IPS-NIHi7 (cell line): ENCODE data around the gene TBC1D22A.

Experiments
- DNase-seq: peaks from one replicate; pipeline ENCODE4 v3.0.0; 2012; ENCODE audit warnings: mixed read lengths; ENCODE audit errors: extremely low spot score

The TBC1D22A gene

DNA sequence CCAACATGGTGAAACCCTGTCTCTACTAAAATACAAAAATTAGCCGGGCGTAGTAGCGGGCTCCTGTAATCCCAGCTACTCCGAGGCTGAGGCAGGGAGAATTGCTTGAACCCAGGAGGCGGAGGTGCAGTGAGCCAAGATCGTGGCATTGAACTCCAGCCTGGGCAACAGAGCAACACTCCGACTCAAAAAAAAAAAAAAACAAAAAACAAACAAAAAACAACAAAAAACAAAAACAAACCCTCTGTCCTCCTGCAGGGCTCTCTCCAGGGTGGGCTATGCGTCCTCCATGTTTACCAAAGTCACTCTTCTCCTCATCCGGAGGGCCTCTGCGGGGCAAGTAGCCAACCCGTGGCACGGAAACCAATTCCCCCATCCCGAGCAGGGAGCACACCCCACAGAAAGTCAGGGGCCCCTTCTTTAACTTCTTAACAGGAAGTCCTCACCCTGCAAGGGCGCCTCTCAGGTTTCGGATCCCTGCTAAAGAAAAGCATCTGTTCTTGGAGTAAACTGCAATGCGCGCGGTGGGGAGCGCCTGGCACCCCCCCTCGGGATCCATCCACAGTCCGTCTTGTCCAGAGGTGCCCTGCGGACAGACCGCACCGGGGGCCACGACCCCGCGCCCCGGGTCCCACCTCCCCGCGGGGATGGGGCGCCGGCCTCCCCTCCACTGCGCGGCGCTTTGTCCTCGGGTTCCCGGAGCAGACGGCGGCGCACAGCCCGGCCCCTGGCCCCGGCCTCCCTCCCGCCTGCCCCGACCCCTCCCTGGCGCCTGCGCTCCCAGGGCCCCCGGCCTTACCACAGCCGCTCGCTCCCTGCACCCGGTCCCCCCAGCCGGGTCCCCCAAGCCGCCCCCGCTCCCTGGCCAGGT is 25.1 kb upstream of the TBC1D22A start:
- DNase-seq: peak; percentile 71

- peak; percentile 79 for DNase-seq
Observed at GRCh38 chr22:46737976-46738646, 24.3 kb upstream of the TBC1D22A start, which contains the start of gene CERK. Gene CERK (minus strand): TSS chr22:46738252. CDS start chr22:46738148, 104 bp downstream.

DNA sequence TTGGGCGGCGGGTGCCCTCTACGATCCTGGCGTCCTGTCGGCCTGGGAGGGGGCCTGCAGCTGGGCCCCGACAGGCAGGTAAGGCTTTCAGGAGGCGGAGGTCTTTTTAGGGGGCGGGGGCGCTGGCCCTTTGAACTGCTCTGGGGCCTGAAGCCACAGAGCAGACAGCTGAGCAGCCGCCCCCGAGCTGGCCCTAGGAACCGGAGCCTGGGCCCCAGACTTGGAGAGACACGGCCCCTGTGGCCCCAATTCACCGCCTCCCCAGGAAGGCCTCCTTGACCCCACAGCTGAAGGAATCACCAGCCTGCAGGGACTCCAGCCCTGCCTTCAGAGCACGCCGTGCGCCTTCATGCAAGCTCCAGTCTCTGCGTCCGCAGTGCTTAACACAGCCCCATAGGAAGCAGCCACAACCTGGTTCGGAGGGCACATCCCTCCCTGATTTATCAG is 23.8 kb upstream of the TBC1D22A start:
- peak; percentile 41 for DNase-seq

- peak; percentile 47 for DNase-seq
Observed at GRCh38 chr22:46739094-46739870, 23.2 kb upstream of the TBC1D22A start.

DNA sequence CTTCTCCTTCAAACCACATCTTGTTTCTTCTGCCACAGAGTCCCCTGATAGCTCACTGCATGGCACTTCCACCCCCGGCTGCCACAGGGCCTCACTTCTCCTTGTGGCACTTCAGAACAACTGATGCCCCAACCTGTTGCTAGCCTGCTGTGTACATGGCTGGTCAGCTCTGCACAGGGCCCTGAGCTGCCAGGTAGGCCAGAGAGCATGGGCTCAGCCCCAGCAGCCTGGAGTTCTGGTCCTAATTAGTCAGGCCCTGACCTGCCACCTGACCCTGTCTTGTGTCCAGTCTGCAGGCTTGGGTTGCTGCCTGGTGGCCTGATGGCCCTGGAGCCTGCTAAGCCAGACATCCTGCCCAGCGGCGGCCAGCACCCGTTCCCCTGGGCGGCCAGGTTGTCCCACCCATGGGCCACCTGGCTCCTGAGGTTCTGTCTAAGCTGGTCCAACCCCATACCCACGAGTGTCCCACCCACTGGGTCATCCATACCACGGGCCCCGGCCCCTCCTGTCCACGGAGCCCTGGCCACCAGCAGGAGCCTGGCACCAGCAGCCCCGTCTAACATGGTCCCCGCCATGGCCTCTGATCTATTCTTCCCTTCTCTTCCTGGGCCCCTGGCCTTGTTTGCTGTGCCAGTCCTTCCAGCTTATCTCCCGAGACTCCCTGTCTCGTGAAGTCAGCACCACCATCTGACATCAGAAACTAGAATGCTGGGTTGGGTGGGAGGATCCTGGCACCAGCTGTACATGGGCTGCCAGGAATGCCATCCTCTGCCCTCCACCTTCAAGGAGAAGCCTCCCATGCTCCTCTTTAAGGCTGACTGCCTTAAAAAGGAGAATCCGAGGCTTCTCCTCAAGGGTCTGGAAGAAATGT is 21.3 kb upstream of the TBC1D22A start:
- no peak for DNase-seq

DNA sequence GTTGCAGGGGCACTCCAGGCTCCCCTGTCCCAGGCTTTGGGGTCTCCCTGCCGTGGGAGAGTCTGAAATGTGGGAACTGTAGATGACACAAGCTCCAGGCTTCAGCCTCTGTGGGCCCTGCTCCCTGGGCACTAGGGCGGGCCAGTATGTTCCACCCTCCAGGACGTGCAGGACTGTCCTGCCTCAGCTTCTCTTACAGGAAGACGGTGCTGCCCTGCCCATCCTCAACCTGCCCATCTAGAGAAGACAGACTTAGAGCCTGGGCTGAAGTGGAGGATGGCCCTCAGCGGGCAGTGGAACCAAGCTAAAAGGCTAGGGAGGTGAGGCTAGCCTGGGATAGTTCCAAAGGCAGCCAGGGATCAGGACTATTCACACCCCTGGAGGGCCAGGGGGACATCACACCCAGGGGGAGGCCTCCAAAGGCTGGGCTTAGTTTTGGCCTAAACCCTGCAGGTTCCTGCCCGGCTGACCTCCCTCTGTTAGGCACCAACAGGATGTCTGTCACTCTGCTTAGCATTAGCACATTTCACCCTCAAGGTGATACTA is 20.4 kb upstream of the TBC1D22A start:
- DNase-seq: peak; percentile 29

- no peak for DNase-seq
Observed at GRCh38 chr22:46742576-46743221, 19.8 kb upstream of the TBC1D22A start.

GRCh38 chr22:46744581-46744980 is 17.9 kb upstream of the TBC1D22A start:
- no peak for DNase-seq

DNA sequence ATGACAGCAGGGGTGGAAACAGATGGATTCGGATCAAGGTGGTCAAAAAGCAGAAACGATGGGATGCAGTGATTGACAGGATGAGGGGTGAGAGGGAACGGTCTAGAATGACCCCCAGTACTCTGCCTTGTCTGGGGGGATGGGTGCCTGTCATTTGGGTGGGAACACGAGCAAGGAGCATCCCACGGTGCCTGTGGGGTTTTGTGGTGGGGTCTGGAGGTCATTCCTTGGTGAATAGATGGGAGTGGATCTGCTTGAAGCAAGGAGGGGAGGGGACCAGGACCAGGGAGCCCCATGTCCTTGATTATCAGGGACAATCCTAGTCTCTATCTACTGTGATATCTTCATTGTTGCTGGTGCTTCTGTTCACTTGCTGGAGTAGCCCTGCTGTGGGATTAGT is 16.3 kb upstream of the TBC1D22A start:
- no peak for DNase-seq

DNA sequence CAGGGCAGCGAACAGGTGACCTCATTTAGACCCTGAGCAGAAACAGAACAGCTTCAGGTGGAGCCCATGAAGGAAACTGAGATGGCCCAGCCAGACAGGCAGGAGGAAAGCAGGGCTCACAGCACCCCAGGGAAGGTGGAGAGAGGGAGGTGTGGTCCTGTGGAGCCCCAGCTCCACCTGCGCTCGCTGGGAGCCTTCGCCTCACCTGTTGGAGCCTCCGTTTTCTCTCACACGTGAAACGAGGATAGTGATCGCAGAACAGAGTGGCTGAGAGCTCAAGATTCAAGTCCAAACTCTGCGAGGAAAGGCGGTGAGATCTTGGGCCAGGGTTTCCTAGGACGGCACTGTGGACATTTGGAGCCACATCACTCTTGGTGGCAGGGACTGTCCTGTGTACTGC is 15.8 kb upstream of the TBC1D22A start:
- no peak for DNase-seq

- no peak for DNase-seq
Observed at GRCh38 chr22:46747646-46748045, 14.8 kb upstream of the TBC1D22A start.

DNA sequence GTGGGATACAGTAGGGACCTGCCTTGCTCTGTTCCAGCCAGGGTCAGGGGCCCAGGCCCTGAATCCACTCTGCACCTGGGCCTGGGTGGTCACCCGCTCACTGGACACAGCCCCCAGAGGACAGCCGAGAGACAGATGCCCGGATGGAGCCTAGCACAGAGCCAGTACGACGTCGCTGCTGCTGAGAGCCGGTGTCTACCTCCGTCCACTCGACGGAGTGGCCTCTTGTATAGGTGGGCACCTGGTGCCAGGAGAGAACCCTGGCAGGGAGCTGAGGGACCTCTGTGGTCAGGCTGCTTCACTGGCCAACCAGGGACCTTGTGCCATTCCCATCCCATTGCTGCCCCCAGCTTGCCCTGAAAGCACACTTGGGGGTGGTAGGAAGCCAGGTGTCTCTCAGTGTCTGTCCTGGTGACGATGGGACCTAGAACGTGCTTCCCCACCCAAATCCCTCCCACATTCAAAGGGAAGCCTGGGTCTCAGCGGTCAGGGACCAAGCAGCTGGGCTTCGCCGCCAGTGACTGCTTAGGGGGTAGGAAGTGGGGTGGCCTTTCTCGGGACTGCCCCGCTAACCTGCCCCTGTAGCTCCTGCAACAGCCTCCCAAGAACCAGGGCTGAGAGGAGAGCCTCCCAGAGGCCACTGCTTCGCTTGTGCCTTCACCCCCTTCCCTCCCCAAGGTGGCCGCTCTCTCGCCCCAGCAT is 14.1 kb upstream of the TBC1D22A start:
- no peak for DNase-seq

DNA sequence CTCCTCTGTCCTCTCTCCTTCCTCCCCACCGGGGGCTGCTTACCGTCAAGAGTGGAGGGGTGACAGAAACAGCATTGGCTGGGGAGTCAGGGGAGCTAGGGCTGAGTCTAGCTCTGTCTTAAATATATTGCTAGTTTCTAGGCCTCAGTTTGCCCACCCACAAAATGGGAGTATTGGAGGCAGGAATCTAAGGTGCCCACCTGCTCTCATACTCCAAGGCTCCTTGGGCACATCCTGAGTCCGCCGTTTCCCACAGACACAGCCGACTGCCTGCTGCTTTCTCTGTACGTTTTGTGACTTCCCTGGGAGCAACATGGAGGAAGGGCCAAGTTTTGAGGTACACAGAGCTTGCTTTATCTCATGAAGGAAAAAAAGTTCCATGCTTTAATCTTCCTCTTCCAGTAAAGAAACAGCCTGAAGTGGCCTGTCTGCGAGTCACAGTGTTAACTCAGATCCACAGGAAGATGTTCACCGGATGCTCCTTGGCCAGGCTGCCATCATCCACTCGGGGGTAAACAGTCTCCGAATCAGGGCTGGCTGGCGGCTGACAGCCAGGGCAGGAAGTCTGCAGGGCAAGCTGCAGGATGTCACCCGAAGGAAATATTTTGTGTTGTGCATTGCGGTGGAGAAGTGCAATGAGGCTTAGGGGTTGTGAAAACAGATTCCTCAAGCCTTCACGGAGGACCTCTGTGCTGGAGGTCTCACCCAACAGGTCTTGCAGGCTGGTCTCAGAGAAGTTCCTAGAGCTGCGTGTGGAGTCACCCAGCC is 13.4 kb upstream of the TBC1D22A start:
- no peak for DNase-seq

DNA sequence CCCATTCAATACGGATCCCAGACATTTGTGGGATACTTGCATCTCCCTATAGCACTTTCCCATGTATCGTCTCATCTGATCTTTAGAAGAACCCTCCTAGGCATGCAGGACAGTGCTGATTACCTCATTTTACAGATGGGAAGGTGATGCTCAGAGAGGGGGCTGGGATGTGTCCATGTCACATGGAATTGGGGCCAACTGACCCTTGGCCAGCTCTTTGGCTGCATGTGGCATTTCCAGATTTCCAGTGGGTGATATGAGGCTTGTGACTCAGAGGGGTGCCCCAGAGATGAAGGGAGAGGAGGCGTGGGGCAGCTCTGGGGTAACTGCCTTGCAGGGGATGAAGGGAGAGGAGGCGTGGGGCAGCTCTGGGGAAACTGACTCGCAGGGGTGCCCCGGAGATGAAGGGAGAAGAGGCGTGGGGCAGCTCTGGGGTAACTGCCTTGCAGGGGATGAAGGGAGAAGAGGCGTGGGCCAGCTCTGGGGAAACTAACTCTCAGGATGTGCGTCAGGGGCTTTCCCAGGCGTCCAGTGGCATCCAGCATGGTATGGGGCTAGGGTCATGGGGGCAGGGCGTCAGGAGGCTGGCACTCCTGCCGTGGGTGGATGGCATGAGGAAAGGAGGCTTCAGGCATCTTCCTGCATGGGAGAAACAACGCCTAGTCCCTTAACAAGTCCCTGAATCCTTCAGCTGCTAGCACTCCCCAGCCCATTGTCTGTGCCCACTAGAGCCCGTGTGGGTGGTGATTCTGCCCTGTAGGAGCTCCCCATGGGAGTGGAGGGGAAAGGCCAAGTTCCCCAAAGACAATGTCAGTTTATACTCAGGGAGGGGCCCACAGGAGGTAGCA is 12.5 kb upstream of the TBC1D22A start:
- no peak for DNase-seq

DNA sequence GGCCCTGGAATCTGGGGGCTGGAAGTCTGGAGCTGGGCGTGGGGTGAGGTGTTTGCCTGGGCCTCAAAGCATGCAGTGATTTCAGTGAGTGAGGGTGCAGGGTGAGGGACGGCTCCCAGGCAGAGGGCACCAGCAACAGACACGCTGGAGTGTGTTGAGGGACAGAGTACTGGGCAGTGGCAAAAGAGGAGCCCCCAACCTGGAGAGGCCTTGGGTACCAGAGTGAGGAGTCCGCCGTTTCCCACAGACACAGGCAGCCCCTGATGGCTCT is 12.0 kb upstream of the TBC1D22A start:
- DNase-seq: no peak

DNA sequence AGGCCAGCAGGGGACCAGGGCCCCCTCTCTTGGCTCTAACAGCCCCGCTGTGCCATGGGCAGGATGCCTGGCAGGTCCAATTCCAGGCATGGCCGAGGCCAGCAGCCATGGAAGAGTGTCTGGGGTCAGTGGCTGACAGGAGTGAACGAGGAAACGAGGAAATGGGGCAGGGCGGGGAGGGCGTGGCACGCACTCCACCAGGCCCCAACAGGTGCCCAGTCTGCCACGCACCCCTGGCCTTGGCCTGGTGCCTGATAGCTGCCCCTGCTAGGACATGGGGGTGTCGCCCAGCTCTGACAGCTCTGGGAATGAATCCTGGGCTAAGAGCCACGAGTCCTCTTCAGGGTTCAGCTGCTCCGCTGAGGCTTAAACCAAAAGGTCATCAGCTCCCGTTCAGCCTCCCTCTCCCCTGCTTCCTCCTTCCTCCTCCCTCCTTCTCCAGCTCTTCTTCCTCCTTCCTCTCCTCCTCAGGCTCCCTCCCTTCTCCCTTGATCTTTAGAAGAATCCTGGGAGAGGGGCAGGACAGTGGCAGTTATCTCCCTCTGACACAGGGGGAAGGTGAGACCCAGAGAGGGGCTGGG is 11.5 kb upstream of the TBC1D22A start:
- DNase-seq: no peak

GRCh38 chr22:46752286-46752987 is 10.0 kb upstream of the TBC1D22A start:
- DNase-seq: no peak

DNA sequence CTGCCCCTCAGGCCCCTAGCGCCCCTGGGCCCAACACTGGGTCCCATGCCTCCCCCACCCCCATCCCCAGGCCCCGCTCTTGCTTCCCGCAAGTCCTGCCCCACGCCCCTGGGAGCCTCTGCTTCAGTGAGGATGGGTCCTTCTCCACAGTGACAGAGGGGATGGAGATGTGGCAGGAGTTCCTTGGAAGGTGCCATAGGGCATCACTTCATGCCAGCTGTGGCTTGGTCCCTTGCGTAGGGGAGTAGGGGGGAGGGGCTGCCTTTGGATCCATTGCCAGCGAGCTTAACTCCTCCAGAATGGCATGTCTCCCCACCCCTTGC is 9.5 kb upstream of the TBC1D22A start:
- DNase-seq: no peak
